Measurements from ENCODE around the gene TRERF1.

Gene TRERF1

DNA sequence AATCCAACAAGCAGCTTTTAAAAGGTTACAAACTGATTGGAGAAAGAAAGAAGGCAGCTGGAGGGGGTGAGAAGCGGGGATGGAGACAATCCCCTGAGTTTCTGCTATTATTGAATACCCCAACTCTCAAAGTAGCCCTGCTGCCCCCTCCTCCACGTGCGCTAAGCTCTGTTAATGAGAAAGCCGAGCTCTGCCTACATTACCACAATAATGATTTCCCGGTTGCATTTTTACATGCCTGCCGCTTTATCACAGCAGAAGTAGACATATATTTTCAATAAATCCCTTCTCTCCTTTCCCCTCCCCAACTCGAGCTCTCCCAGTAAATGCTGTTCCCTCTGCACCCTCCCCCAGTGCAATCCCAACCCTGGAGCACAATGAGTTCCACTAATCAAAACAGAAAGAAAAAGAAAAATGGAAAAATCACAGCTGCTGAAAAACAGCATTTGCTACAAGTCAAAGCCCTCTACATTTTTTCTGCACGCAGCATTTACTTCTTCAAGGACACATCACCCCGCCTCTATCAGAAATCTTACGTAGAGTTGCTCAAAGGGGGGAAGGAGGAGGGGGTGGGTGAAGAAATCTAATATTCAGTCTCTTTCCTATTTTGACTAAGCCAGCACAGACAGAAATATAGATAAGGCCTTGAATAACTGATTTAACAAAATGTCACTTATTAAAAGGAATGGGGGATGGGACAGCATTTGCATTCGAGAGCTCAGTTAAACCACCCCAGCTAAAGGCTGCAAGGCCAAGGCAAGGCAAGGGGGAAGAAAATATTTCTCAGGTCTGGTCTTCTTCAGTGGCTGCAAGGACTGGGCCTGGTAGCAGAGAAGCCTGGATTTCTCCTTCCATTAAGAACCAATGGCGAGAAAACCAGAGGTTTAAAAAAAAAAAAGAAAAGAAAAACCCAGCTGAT, 10.7 kb downstream of the TRERF1 start:
- no peak overlapping the region for H3K4me3 ChIP-seq (ENCODE audit: low read length)
- no peaks in the 10 kb centered on the region for H3K9me2 ChIP-seq (replicated peaks; ENCODE audit: insufficient read depth, low read length)
- TF ChIP-seq EZH2phosphoT487 (IDR thresholded peaks at IDR 0.05; ENCODE audit: low read length) (no peak), EZH2 (optimal IDR thresholded peaks at IDR 0.05; ENCODE audit: low read depth, low read length) (no peak)
- TF ChIP-seq, protein P1, sequence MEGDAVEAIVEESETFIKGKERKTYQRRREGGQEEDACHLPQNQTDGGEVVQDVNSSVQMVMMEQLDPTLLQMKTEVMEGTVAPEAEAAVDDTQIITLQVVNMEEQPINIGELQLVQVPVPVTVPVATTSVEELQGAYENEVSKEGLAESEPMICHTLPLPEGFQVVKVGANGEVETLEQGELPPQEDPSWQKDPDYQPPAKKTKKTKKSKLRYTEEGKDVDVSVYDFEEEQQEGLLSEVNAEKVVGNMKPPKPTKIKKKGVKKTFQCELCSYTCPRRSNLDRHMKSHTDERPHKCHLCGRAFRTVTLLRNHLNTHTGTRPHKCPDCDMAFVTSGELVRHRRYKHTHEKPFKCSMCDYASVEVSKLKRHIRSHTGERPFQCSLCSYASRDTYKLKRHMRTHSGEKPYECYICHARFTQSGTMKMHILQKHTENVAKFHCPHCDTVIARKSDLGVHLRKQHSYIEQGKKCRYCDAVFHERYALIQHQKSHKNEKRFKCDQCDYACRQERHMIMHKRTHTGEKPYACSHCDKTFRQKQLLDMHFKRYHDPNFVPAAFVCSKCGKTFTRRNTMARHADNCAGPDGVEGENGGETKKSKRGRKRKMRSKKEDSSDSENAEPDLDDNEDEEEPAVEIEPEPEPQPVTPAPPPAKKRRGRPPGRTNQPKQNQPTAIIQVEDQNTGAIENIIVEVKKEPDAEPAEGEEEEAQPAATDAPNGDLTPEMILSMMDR (IDR thresholded peaks at IDR 0.05; ENCODE audit: low read length) = no peak
- H3K9me3 ChIP-seq (replicated peaks; ENCODE audit: insufficient read depth, low read length) = no peaks in the 10 kb centered on the region
- H3K79me2 ChIP-seq (ENCODE audit: low read length) = peaks cover 72% of the 10 kb centered on the region
- no peak overlapping the region for H3K4me2 ChIP-seq (ENCODE audit: low read depth, low read length)
- no peaks in the 10 kb centered on the region for H3K36me3 ChIP-seq (replicated peaks; ENCODE audit: insufficient read depth, low read length)
- no peak overlapping the region for H3K27ac ChIP-seq (ENCODE audit: low read length)
- no peaks in the 10 kb centered on the region for H3F3A ChIP-seq (ENCODE audit: insufficient read depth, low read length)
- no peak overlapping the region for H2AFZ ChIP-seq (ENCODE audit: low read length)
- no peaks in the 10 kb centered on the region for H3K4me1 ChIP-seq (ENCODE audit: low read length)
- H3K27me3 ChIP-seq (replicated peaks; ENCODE audit: insufficient read depth, low read length) = no peaks in the 10 kb centered on the region
- no peak overlapping the region for H3K9ac ChIP-seq (ENCODE audit: low read length)
- no peaks in the 10 kb centered on the region for H4K20me1 ChIP-seq (ENCODE audit: insufficient read depth, low read length)
- DNase-seq = no peak

DNA sequence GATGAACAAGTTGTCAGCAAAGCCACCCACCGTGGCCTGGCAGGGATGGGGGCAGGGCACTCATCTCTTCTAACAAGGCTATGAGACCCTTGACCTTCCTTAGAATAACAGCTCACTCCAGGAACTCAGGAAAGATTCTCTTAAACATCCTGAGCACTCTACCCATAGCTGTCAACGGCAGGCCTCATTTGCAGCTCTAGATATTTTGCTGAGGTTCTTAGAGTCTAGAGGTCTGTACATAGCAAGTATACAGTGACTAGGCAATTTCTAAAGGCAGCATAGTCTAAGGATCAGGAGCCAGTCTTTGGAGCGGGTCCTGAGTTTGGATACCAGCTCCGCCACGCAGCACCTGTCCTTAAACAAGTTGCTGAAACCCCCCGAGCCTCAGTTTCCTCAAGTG, 11.7 kb downstream of the TRERF1 start:
- Histone ChIP-seq H3F3A (ENCODE audit: insufficient read depth, low read length) (no peaks in the 10 kb centered on the region), H3K27me3 (replicated peaks; ENCODE audit: insufficient read depth, low read length) (no peaks in the 10 kb centered on the region), H4K20me1 (ENCODE audit: insufficient read depth, low read length) (no peaks in the 10 kb centered on the region), H3K9ac (ENCODE audit: low read length) (no peak overlapping the region), H3K4me2 (ENCODE audit: low read depth, low read length) (no peak overlapping the region), H3K36me3 (replicated peaks; ENCODE audit: insufficient read depth, low read length) (no peaks in the 10 kb centered on the region), H3K27ac (ENCODE audit: low read length) (no peak overlapping the region), H3K4me3 (ENCODE audit: low read length) (no peak overlapping the region), H3K79me2 (ENCODE audit: low read length) (peaks cover 64% of the 10 kb centered on the region), H3K9me2 (replicated peaks; ENCODE audit: insufficient read depth, low read length) (no peaks in the 10 kb centered on the region), H2AFZ (ENCODE audit: low read length) (no peak overlapping the region), H3K9me3 (replicated peaks; ENCODE audit: insufficient read depth, low read length) (no peaks in the 10 kb centered on the region), H3K4me1 (ENCODE audit: low read length) (no peaks in the 10 kb centered on the region)
- TF ChIP-seq, protein P1 (IDR thresholded peaks at IDR 0.05; ENCODE audit: low read length) = no peak
- no peak for TF ChIP-seq EZH2 (optimal IDR thresholded peaks at IDR 0.05; ENCODE audit: low read depth, low read length)
- TF ChIP-seq EZH2phosphoT487 (IDR thresholded peaks at IDR 0.05; ENCODE audit: low read length) = no peak
- no peak for DNase-seq

DNA sequence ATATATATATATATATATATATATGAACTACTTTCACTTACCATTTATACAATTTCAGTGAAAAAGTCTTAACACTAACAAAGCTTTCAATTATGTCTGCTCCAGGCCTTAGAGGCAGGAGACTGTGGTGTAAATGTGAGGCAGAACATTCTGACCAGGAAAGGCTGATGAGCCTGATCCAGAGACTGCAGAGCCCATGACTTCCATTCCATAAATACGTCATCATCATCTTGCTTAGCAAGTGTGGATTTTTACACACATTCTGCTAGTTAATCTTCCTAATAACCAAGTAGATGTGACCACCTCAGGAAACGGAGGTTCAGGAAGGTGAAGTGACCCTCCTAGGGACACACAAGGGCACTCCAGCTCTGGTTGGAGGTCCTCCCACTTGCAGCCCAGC, 14.9 kb downstream of the TRERF1 start:
- no peaks in the 10 kb centered on the region for H3K4me1 ChIP-seq (ENCODE audit: low read length)
- H3K9me3 ChIP-seq (replicated peaks; ENCODE audit: insufficient read depth, low read length) = no peaks in the 10 kb centered on the region
- no peaks in the 10 kb centered on the region for H3K36me3 ChIP-seq (replicated peaks; ENCODE audit: insufficient read depth, low read length)
- no peak overlapping the region for H3K9ac ChIP-seq (ENCODE audit: low read length)
- H2AFZ ChIP-seq (ENCODE audit: low read length) = no peak overlapping the region
- H4K20me1 ChIP-seq (ENCODE audit: insufficient read depth, low read length) = no peaks in the 10 kb centered on the region
- DNase-seq = no peak
- H3K27ac ChIP-seq (ENCODE audit: low read length) = no peak overlapping the region
- no peaks in the 10 kb centered on the region for H3K9me2 ChIP-seq (replicated peaks; ENCODE audit: insufficient read depth, low read length)
- TF ChIP-seq EZH2 (optimal IDR thresholded peaks at IDR 0.05; ENCODE audit: low read depth, low read length) (no peak), EZH2phosphoT487 (IDR thresholded peaks at IDR 0.05; ENCODE audit: low read length) (no peak)
- TF ChIP-seq, protein P1 (IDR thresholded peaks at IDR 0.05; ENCODE audit: low read length) = no peak
- H3K79me2 ChIP-seq (ENCODE audit: low read length) = peaks cover 52% of the 10 kb centered on the region
- no peak overlapping the region for H3K4me3 ChIP-seq (ENCODE audit: low read length)
- no peaks in the 10 kb centered on the region for H3F3A ChIP-seq (ENCODE audit: insufficient read depth, low read length)
- no peak overlapping the region for H3K4me2 ChIP-seq (ENCODE audit: low read depth, low read length)
- H3K27me3 ChIP-seq (replicated peaks; ENCODE audit: insufficient read depth, low read length) = no peaks in the 10 kb centered on the region

All from MM.1S (cell line).